Tibial nerve (tissue), 4 donors: ENCODE results near the gene ANXA1.

ENCODE experiments used
- EP300 ChIP-seq, 2 donors: sonication (generic); formaldehyde crosslinking; IDR thresholded peaks; one replicate each; pipeline ENCODE4 v1.6.1; 2017; ENCODE audit warnings: antibody characterized with exemption in 2 of 2, mild to moderate bottlenecking in 1 of 2
- POLR2A ChIP-seq, 2 donors: fragments of 450-650 bp; IDR thresholded peaks; one replicate each; pipeline ENCODE4 v1.6.1; 2017; ENCODE audit warnings: antibody characterized with exemption in 2 of 2, mild to moderate bottlenecking in 2 of 2, moderate library complexity in 2 of 2
- TF ChIP-seq, protein P1 (sequence below), 5 experiments: fragments of 200-600 bp in 3 of 5; fragments of 450-650 bp in 2 of 5; sonication (generic) in 3 of 5; IDR thresholded peaks; one replicate each; pipeline ENCODE4 v1.5.1; 2016 to 2019; ENCODE audit warnings: antibody characterized with exemption in 5 of 5, mild to moderate bottlenecking in 3 of 5, moderate library complexity in 2 of 5

DNA sequence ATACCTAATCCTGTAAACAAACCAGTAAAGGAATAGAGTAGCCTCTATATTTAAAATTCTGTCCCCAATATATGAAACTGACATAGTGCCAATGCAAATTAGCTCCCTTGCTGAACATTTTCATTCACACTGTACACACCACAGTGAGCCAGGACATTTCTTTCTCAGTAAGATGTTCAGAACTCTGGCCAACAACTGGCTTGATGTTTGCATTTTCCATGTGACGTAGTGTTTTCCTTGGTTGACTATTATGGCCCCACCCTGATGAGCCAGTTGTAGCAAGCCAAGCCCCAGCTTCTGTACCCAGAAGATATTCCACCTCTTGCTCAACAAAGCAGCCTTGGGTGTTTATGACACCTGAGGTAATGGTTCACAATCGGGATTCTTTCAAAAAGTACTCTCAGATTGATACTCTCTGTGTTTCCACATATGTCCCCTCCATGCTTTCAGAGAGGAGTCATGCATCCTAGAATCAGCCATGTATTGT is 17.7 kb upstream of the ANXA1 start:
- TF ChIP-seq, protein P1, sequence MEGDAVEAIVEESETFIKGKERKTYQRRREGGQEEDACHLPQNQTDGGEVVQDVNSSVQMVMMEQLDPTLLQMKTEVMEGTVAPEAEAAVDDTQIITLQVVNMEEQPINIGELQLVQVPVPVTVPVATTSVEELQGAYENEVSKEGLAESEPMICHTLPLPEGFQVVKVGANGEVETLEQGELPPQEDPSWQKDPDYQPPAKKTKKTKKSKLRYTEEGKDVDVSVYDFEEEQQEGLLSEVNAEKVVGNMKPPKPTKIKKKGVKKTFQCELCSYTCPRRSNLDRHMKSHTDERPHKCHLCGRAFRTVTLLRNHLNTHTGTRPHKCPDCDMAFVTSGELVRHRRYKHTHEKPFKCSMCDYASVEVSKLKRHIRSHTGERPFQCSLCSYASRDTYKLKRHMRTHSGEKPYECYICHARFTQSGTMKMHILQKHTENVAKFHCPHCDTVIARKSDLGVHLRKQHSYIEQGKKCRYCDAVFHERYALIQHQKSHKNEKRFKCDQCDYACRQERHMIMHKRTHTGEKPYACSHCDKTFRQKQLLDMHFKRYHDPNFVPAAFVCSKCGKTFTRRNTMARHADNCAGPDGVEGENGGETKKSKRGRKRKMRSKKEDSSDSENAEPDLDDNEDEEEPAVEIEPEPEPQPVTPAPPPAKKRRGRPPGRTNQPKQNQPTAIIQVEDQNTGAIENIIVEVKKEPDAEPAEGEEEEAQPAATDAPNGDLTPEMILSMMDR (IDR thresholded peaks at IDR 0.05) = no peak
- peak in 1 of 2 donors; percentile 12 for TF ChIP-seq POLR2A (IDR thresholded peaks at IDR 0.05)
- TF ChIP-seq EP300 (IDR thresholded peaks at IDR 0.05) = peak; percentile 17 to 65
